ENCODE data around the gene FGGY.
"Not testable (repeated sequence)": the region's sequence is repeated elsewhere in the genome, so short reads cannot be mapped to it uniquely, and the experiment has no call there.

FGGY gene

DNA sequence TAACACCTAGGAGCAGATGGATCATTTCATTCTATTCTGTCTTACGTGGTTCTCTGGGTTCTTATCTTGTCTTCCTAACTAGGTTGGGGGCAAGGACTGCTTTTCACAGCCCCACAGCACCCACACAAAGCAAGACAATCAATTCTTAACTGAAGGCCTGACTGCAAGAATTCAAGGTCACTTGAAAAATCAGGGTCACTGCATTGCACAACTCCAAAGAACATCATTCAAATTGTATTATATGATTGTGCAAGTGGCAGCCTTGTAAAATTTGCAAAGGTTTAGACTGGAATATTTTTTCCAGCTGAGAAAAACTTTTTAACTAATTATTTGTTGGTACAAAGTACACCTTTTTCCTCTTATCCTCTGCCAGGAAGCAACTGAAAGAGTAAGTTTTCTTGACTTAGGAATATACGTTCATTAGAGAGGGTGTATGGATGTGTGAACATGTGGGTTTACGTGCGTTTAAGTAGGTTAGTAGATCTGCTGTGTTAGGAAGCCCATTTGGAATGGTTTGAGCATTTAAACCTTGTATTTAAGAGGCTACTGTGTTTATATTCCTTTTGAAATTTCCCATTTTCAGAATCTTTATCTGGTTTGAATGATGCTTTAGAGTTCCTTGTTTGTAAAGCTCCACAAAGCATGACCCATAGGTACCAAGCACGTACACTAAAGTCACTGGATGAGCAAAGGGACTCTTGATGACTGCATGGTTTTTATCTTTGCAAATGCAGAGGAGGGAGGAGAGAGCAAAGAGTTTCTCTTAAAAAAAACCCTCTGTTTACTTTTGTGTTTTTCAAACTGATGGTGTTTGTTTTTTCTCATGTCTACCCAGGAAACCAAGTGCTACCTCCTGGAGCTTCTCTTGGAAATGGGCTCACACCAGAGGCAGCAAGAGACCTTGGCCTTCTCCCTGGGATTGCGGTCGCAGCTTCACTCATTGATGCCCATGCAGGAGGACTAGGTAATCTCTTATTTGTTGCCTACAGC is 214.9 kb downstream of the FGGY start:
- DNase-seq (ENCODE audit: low spot score): no peak

DNA sequence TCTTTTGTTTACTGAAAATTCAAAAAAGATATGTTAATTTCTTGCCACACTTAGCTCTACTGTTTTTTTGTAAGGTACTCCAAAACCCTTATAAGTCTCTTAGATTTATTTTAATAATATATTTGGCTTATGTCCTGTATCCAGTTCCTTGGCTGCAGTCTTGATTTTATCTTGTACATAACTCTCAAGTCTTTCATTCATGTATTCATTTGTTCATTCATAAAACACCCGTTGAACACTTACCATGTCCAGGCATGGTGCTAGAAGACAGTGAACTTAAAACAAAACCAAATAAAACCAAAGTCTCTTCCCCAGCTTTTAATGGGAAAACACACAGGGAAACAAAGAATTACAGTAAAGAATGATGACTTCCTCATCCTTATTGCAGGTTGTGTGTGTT is 215.8 kb downstream of the FGGY start:
- no peak for DNase-seq (ENCODE audit: low spot score)

DNA sequence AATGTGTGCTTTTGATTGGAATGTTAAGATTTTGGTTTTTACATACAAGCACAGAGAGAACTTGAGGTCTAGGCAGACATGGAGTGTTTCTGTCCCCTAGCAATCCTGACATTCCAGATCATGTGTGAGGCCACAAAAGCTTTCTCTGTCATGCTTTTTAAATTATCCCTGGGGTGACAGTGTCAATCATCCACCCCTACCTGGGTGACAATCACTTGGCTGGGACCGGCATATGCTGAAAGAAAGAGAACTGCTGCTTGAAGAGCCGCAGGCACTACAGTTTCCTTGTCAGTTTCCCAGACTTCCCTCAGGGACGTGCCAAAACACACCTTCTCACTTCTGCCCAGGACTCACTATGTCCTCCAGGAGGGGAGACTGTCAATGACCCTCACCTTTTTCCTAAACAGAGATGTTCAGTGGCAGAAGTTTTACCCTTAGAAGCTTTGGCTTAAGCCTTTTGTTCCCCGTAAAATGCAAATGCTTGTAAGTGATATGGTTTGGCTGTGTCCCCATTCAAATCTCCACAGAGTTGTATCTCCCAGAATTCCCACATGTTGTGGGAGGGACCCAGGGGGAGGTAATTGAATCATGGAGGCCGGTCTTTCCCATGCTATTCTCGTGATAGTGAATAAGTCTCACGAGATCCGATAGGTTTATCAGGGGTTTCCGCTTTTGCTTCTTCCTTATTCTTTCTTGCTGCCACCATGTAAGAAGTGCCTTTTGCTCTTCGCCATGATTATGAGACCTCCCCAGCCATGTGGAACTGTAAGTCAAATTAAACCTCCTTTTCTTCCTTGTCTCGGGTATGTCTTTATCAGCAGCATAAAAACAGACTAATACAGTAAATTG is 217.4 kb downstream of the FGGY start:
- no peak for DNase-seq (ENCODE audit: low spot score)

DNA sequence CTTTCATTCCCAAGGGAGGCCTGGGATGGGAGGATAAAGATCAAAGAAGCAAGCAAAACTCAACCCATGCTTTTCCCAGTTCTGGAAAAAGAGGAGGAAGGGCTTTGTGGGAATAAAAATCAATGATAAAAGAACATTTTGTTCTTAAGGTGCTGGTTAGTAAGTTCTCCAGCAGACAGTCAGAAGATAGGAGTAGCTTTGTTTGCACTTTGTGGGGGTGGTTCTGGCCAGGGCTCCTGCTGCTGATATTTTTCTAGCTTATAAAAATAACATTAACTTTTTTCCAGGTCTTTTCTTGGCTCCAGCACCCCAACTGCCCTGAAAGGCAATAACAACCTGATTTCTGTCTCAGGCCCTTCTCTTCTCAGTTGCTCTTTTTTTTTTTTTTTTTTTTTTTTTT is 220.0 kb downstream of the FGGY start:
- no peak for DNase-seq (ENCODE audit: low spot score)

DNA sequence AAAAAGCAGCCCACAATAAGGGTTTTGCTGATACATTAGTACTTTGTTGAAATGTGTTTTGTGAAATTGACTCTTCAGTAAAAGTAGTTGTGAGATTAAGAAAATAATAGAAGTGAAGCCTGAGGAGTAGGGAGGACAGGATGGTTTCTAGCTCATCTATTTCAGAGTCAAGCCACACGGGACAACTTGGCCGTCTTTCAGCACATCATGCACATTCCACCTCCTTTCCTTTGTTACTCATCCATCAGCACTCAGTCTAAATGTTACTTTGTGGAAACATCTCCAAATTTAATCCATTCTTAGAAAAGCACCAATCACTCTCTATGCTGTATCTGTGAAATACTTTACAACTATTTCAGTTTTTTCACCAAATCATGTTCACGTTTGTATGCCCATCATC is 223.3 kb downstream of the FGGY start:
- DNase-seq (ENCODE audit: low spot score): no peak

DNA sequence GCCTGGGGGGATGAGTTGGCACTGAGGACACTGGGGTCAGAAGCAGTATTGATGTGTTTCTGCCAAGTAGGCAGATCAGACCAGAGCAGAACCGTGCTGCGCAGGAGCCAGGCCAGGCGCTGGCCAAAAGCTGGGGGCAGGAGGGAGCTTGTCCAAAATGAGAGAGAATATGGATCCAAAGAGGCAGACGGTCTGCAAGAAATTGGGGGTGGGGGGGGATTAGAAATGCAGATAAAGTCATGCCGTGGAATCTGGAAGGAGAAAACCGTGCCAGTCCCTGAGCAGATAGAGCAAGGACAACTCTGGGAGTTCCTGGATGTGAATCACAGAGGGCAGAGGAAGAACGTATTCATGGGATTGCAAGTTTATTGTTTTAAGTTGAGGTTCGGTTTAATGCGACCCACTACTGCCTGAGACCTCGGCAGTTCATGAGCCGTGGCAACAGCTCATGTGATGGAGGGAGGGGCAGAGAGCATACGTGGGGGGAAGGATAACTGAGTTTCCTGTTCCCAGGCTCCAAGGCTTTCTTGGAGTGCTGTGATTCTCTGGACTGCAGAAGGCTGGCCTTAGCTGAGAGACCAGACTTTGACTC is 224.0 kb downstream of the FGGY start:
- DNase-seq (ENCODE audit: low spot score): no peak

DNA sequence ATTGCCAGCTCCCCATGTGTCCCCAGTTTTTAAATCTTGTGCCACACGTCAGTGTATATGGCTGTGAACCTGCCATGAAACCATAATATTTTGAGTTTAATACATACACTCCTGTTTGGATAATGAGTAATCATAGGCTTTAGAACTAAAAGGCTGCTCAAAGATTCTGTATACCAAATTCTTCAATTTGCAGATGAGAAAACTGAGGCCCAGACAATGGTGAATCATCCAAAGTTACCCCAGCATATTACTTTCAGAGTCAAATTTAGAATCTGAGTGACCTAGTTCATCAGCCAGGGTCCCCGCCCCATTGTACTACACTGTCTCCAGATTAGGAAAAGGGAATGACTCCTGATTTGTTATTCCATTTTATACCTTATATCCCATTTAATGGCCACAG is 224.6 kb downstream of the FGGY start:
- no peak for DNase-seq (ENCODE audit: low spot score)

DNA sequence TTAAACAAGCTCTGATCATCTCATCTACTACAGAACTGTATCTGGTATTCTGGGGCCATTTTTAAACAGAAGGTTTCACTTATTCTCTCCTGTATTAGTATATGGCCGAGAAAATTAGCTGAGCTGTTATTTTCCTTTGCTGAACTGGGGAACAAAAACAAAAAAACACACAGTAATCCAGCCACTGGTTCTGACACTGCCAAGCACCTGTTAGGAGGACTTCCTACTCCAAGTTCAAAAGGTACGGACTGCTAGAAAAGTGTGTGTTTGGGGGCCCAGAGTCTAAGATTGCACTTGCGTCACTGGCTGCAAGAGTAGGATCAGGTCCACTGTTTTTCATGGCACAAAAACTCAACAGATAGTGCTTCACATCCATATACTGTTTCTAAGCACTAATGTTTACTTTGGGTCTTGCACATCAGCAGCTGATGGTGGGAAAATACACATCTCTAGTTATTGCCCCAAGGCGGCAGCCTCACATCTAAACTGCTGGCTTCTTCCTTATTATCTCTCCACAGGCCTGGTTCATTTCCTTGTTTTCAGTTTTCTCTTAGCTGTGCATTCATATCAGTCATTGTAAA is 226.1 kb downstream of the FGGY start:
- DNase-seq (ENCODE audit: low spot score): no peak

DNA sequence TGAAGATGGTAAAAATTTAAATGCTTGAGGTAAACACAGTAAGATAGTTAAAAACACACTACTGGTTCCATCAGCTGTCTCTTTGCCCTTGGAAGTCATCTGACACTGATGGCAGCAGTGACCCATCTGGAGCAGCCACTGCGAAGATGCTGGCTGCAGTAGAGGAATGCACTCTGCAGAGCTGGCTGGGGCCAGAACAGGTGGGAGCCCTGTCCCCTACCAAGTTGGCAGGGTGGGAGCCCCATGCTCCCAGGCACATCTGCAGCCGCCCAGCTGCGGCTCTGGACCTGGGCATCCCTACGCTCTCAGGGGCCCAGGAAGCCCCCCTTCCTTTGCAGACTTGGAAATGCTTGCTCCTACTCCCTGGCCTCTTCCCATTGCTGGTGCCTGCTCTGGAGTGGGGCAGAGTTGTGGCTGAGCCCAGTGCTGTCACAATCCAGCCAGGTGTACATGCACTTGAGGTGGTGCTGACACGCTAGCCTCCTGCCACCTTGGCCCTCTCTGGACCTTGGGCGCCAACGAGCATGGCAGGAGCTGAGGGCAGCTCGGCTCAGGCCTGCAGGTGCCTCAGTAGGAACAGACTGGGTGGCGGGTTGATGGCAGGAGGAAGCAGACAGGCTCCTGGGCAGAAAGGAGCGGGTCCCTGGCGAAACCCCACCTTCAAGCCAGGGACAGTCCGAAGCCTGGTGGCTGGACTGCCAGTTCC is 227.0 kb downstream of the FGGY start:
- DNase-seq (ENCODE audit: low spot score): no peak

DNA sequence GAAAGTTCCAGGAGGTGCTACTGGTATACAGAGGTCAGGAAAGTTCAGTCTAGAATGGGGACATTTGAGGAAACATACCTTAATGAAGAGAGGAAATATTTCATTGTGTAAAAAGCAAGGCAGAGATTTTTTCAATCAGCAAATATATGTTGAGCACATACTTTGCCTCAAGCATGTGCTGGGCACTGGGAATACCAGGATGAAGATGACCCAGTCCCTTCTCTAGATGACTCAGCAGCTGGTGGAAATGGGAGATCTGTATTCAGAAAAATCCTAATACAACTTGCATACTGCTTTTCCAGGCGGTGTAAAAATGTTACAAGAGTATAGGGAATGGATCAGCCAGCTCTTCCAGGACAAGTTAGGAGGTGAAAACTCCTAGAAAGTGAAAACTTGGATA is 229.3 kb downstream of the FGGY start:
- DNase-seq (ENCODE audit: low spot score): no peak

DNA sequence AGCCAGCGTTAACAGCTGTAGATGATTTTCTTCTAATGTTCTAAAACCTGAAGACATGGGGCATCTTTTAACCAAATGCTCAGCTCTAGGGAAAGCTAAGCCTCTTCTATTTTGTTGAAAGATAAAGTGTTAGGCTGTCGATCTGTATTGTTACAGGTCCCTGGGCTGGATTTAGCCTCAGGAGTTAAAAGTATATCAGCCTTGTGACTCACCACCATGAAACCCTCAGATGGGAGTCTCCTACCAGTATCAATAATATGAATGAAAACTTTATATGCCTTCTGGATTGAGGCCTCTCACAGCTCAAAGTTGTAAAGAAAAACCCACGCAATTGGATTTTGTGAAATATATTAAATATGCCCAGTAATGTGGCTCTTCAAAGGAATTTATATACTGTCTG is 231.6 kb downstream of the FGGY start:
- no peak for DNase-seq (ENCODE audit: low spot score)

DNA sequence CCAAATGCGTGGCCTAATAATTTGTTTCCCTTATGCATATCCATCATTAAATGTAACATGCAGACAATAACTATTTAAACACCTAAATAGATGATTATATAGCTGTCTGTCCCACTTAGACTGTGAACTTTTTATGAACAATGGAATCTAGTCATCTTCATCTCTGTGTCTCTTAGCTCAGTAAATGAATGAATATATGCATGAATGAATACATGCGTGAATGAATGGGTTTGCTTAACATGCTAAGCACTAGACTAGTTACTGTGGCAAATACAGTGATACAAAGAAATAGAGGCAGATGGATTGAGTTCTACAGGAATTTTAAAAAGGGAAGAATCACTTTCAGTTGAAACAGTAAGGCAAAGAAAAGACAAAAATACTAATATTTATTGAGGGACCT is 232.0 kb downstream of the FGGY start:
- no peak for DNase-seq (ENCODE audit: low spot score)

DNA sequence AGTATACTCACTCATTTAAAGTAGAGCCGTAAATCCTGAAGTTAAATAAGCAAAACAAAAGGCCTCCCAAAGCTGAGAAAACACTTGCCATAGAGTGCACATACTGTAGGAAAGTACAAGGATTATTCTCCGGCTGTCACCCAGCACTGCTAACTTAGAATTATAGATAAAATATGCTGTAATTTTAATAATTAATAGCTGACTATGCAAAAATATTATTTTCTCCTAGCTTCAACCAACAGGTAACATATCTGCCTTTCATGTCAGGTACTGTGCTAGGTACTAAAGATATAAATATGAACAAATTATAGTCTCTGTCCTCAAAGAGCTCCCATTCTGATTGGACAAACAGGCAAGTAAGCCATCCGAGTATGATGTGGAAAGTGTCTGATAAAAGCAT is 233.2 kb downstream of the FGGY start:
- no peak for DNase-seq (ENCODE audit: low spot score)

DNA sequence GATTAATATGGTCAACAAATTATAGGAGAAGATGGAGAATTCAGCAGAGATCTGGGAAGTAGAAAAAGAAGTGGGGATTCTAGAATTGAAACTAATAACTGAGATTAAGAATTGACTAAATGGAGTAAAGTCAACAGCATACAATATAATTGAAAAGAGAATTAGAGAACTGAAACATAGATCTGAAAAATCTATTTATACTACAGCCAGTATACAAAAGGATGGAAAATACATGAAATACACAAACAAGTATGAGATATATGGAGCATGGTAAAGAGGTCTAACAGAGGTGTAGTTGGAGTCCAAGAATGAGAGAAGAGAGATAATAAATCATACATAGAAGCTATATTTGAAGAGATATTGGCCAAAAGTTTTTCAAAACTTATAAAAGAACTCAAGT is 235.2 kb downstream of the FGGY start:
- no peak for DNase-seq (ENCODE audit: low spot score)

DNA sequence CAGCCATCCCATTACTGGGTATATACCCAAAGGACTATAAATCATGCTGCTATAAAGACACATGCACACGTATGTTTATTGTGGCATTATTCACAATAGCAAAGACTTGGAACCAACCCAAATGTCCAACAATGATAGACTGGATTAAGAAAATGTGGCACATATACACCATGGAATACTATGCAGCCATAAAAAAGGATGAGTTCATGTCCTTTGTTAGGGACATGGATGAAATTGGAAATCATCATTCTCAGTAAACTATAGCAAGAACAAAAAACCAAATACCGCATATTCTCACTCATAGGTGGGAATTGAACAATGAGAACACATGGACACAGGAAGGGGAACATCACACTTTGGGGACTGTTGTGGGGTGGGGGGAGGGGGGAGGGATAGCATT is 241.6 kb downstream of the FGGY start:
- not testable (repeated sequence) for DNase-seq (ENCODE audit: low spot score)

DNA sequence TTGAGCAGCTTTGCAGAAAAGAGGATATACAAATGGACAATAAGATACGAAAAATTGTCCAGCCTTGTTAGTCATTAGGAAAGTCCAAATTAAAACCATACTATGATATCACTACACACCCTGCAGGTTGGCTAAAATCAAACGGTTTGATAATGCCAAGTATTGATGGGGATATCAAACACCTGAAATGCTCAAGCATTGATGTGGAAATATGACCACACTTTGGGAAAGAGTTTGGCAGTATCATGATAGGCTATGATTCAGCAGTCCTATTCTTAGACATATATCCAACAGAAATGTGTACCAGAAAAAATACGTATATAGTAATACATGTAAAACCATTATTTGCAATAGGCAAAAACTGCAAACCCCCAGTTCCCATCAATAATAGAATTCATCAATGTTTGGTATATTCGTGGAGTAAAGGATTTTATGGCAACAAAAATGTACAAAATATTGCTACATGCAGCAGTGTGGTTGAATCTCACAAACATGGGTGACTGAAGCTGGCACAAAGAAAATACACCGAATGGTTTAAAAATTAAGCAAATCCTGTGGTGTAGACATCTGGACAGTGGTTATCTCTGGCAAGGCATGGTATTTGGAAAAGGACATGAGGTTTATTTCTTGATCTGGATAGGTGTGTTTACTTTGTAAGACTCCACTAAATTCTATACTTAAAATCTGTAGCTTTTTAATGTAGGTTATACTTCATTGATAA is 243.2 kb downstream of the FGGY start:
- DNase-seq (ENCODE audit: low spot score): no peak

DNA sequence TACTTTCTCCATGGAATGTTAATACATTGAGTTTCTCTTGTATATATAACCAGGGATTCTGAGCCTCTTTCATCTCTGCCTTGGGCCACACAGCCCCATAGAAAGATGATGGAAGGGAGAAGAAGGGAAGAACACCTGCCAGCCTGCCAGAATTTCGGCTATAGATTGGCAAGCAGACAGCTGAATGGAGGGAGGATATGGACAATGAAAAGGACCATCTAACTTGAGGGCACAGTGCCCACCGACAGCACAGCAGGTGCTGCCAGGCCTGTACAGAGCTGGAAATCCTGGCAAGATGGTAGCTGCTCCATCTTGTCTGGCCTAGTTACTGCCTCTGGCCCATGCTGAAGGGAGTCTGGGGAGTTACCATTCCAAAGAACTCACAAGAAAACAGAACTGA is 244.3 kb downstream of the FGGY start:
- no peak for DNase-seq (ENCODE audit: low spot score)

DNA sequence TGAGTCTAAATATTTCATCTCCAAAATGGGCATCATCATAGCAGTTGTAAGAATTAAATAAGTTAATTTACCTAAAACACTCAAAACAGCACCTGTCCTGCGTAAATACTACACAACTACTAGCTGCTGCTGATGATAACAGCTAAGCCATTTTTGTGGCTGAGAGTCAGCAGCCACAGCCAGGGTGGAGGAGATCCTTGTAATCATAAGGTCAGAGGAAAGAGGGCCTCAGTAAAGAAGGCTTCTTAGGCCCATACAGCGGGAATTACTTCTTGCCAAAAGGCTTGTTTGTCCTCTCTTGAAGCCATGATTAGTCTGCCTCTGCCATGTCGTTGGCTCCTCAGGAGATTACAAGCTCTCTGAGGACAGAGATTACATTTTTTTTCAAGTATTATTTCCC is 245.0 kb downstream of the FGGY start:
- DNase-seq (ENCODE audit: low spot score): no peak

DNA sequence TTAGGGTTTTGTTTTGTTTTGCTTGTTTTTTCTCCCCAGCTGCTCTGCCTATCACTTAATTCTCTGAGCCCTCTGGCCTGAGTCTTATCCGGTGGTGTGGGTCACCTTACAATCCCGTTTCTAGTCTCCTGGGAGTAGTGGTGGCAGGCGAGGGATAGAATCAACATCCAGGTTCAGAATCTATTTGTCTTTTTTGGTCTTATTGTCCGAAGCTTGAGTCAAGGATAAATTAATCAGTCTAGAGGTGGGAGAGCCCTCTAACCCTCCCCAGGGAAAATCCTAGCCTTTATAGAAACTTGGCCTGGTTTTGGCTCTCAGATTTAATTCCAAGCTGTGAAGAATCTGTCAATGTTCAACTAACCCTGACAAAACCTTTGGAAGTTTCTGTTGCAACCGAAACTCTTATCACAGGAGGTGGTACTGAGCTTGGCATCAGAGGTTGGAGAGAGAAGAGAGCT is 246.3 kb downstream of the FGGY start:
- DNase-seq (ENCODE audit: low spot score): no peak

DNA sequence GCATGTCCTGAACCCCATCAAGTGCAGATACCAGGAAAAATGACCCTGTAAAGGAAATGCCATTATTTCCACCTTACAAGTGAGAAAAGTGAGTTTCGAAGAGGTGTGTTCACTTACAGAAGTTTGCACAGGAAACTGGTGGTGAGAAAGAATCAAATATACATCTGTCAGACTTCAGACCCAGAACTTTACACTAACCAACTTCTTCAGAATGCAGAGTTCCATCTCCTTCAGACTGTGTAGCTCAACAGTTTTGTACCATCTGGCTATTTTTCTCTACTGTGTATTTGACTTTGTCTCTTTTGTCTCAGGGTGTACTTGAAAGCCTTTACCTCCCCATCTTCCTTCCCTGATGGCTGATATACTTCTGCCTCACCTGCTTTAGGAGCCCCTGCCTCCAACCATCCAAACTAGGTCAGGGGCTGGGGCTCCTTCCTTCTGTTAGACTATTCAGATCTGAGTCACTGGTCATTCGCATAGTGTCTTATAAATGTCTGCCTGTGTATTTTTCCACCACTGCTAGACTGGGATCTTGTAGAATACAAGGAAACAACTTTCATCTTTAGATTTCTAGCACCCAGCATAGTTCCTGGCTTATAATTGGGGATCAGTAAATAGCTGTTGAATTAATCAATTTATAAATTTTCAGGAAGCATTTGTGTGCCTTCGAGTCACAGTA is 247.9 kb downstream of the FGGY start:
- no peak for DNase-seq (ENCODE audit: low spot score)

All from CD4-positive, alpha-beta T cell treated with Interleukin-2 at 100 ng/mL for 4 hours (primary cell).